WTC11 (cell line): ENCODE results near the gene RAET1E. TPM values are rescaled to one million over a fixed set of nuclear protein-coding genes. Genes with fewer than 3 reads are reported as not detected.
"Not testable (repeated sequence)": the region's sequence is repeated elsewhere in the genome, so short reads cannot be mapped to it uniquely, and the experiment has no call there.

ENCODE experiments used
- ATAC-seq: fragments of 200-7000 bp; cut with Tn5 transposase; 2 replicates; pipeline ENCODE4 v1.10.0; 2021; ENCODE audit warnings: mild to moderate bottlenecking, moderate library complexity
- CTCF ChIA-PET: fragments of 300-600 bp; sonication (Branson Sonifier 250); formaldehyde crosslinking; loops from one replicate; lab custom pipeline; 2021; ENCODE audit warnings: antibody characterized with exemption; lab: Charles Lee
- POLR2A ChIA-PET: fragments of 350-600 bp; sonication (Branson Sonifier 250); formaldehyde crosslinking; loops from one replicate; lab custom pipeline; 2021; ENCODE audit warnings: antibody characterized with exemption; lab: Charles Lee
- DNase-seq: peaks from one replicate; pipeline ENCODE4 v3.0.0; 2021; ENCODE audit warnings: low spot score
- H3K27ac Mint-ChIP-seq: 2 replicates; pipeline ENCODE4 v1.8.0; 2021; ENCODE audit warnings: mixed read lengths
- H3K27me3 Mint-ChIP-seq: 2 replicates; pipeline ENCODE4 v1.8.0; 2021; ENCODE audit warnings: low read depth, mild to moderate bottlenecking, moderate library complexity, mixed read lengths
- H3K36me3 Mint-ChIP-seq: 2 replicates; pipeline ENCODE4 v1.8.0; 2021; ENCODE audit warnings: mixed read lengths
- H3K4me1 Mint-ChIP-seq: 2 replicates; pipeline ENCODE4 v1.8.0; 2022; ENCODE audit warnings: mixed read lengths
- H3K4me3 Mint-ChIP-seq: 2 replicates; pipeline ENCODE4 v1.8.0; 2021; ENCODE audit warnings: mild to moderate bottlenecking, moderate library complexity, mixed read lengths
- H3K9me3 Mint-ChIP-seq: 2 replicates; pipeline ENCODE4 v1.8.0; 2021; ENCODE audit warnings: mixed read lengths
- CREM ChIP-seq: sonication (generic); formaldehyde crosslinking; IDR thresholded peaks from 2 replicates; pipeline ENCODE4 v1.8.1; 2022; ENCODE audit warnings: mild to moderate bottlenecking, missing genetic modification reagents, moderate library complexity
- ETV6 ChIP-seq: sonication (generic); formaldehyde crosslinking; IDR thresholded peaks from 2 replicates; pipeline ENCODE4 v1.8.1; 2022; ENCODE audit warnings: mild to moderate bottlenecking, missing genetic modification reagents
- GRHL2 ChIP-seq: fragments of 250-450 bp; sonication (Bioruptor Pico); IDR thresholded peaks from 2 replicates; pipeline ENCODE4 v1.8.0; 2022; ENCODE audit warnings: mild to moderate bottlenecking, moderate library complexity; ENCODE audit not compliant: insufficient replicate concordance, severe bottlenecking
- IRF2 ChIP-seq: sonication (generic); formaldehyde crosslinking; IDR thresholded peaks from 2 replicates; pipeline ENCODE4 v1.8.0; 2022; ENCODE audit warnings: low read depth, missing genetic modification reagents, borderline replicate concordance
- JUN ChIP-seq: sonication (generic); formaldehyde crosslinking; IDR thresholded peaks from 2 replicates; pipeline ENCODE4 v1.8.0; 2023; ENCODE audit warnings: mild to moderate bottlenecking, missing genetic modification reagents
- KAT7 ChIP-seq: sonication (generic); formaldehyde crosslinking; IDR thresholded peaks from 2 replicates; pipeline ENCODE4 v1.8.1; 2023; ENCODE audit warnings: missing genetic modification reagents, mild to moderate bottlenecking, borderline replicate concordance
- NFE2L1 ChIP-seq: sonication (generic); formaldehyde crosslinking; IDR thresholded peaks from 2 replicates; pipeline ENCODE4 v1.8.1; 2023; ENCODE audit warnings: missing genetic modification reagents
- RELA ChIP-seq: sonication (generic); formaldehyde crosslinking; IDR thresholded peaks from 2 replicates; pipeline ENCODE4 v1.8.1; 2022; ENCODE audit warnings: missing genetic modification reagents, mild to moderate bottlenecking, borderline replicate concordance
- RORB ChIP-seq: fragments of 250-450 bp; sonication (Bioruptor Pico); IDR thresholded peaks from 2 replicates; pipeline ENCODE4 v1.9.0; 2021; ENCODE audit warnings: mild to moderate bottlenecking
- TEAD4 ChIP-seq: sonication (generic); formaldehyde crosslinking; IDR thresholded peaks from 2 replicates; pipeline ENCODE4 v1.8.0; 2022; ENCODE audit warnings: mild to moderate bottlenecking, missing genetic modification reagents
- ZNF138 ChIP-seq: sonication (generic); formaldehyde crosslinking; conservative IDR thresholded peaks from 2 replicates; pipeline ENCODE4 v1.8.1; 2022; ENCODE audit warnings: mild to moderate bottlenecking, moderate library complexity, missing genetic modification reagents
- ZNF219 ChIP-seq: sonication (generic); formaldehyde crosslinking; IDR thresholded peaks from 2 replicates; pipeline ENCODE4 v1.8.0; 2023; ENCODE audit warnings: missing genetic modification reagents, mild to moderate bottlenecking, borderline replicate concordance
- ZNF232 ChIP-seq: sonication (generic); formaldehyde crosslinking; IDR thresholded peaks from 2 replicates; pipeline ENCODE4 v1.8.0; 2022; ENCODE audit warnings: mild to moderate bottlenecking, missing genetic modification reagents
- ZNF416 ChIP-seq: fragments of 250-450 bp; sonication (Bioruptor Pico); IDR thresholded peaks from 2 replicates; pipeline ENCODE4 v1.9.0; 2021; ENCODE audit warnings: mild to moderate bottlenecking, inconsistent platforms
- ZNF423 ChIP-seq: fragments of 250-450 bp; sonication (Bioruptor Pico); IDR thresholded peaks from 2 replicates; pipeline ENCODE4 v2.1.2; 2022; ENCODE audit warnings: mild to moderate bottlenecking, moderate library complexity
- total RNA-seq: library from RNA; stranded (reverse); gene quantifications from 3 replicates; pipeline ENCODE4 v1.2.3, GENCODE V29; 2021
- TF ChIP-seq, protein P1 (sequence below): sonication (generic); formaldehyde crosslinking; IDR thresholded peaks from 2 replicates; pipeline ENCODE4 v1.8.0; 2023; ENCODE audit warnings: mild to moderate bottlenecking, missing genetic modification reagents
- TF ChIP-seq, protein P2 (sequence below): sonication (generic); formaldehyde crosslinking; IDR thresholded peaks from 2 replicates; pipeline ENCODE4 v1.8.1; 2022; ENCODE audit warnings: missing genetic modification reagents, borderline replicate concordance
- TF ChIP-seq, protein P3 (sequence below): sonication (generic); formaldehyde crosslinking; IDR thresholded peaks from 2 replicates; pipeline ENCODE4 v1.8.0; 2022; ENCODE audit warnings: mild to moderate bottlenecking, missing genetic modification reagents
- TF ChIP-seq, protein P4 (sequence below): sonication (generic); formaldehyde crosslinking; IDR thresholded peaks from 2 replicates; pipeline ENCODE4 v1.8.0; 2022; ENCODE audit warnings: mild to moderate bottlenecking, missing genetic modification reagents
- TF ChIP-seq, protein P5 (sequence below): fragments of 250-450 bp; sonication (Bioruptor Pico); IDR thresholded peaks from 2 replicates; pipeline ENCODE4 v1.9.0; 2021; ENCODE audit warnings: mild to moderate bottlenecking

RAET1E gene
- total RNA-seq, 1 experiment from 2014 or later: not detected

DNA sequence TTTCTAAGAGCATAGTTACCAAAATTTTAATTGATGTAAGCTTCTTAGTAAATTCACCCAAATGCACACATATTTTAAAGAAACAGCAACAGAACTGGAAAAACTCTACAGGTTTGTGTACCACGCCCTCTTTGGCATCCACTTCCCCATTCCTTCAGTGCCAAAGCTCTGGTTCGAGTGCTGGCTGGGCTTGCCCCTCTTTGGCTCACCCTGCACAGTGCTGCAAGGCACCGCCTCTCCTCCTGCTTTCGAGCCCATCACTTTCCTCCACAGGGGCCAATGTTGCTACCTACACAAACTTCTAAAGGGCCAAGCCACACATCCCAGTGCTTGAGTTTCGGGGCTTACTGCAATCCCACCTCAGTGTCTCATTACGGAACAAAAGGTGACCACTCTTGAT is 43.4 kb downstream of the RAET1E start (continued):
- TF ChIP-seq, protein P1, sequence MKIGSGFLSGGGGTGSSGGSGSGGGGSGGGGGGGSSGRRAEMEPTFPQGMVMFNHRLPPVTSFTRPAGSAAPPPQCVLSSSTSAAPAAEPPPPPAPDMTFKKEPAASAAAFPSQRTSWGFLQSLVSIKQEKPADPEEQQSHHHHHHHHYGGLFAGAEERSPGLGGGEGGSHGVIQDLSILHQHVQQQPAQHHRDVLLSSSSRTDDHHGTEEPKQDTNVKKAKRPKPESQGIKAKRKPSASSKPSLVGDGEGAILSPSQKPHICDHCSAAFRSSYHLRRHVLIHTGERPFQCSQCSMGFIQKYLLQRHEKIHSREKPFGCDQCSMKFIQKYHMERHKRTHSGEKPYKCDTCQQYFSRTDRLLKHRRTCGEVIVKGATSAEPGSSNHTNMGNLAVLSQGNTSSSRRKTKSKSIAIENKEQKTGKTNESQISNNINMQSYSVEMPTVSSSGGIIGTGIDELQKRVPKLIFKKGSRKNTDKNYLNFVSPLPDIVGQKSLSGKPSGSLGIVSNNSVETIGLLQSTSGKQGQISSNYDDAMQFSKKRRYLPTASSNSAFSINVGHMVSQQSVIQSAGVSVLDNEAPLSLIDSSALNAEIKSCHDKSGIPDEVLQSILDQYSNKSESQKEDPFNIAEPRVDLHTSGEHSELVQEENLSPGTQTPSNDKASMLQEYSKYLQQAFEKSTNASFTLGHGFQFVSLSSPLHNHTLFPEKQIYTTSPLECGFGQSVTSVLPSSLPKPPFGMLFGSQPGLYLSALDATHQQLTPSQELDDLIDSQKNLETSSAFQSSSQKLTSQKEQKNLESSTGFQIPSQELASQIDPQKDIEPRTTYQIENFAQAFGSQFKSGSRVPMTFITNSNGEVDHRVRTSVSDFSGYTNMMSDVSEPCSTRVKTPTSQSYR (CRISPR knock-in tag): no peak
- TF ChIP-seq, protein P2, sequence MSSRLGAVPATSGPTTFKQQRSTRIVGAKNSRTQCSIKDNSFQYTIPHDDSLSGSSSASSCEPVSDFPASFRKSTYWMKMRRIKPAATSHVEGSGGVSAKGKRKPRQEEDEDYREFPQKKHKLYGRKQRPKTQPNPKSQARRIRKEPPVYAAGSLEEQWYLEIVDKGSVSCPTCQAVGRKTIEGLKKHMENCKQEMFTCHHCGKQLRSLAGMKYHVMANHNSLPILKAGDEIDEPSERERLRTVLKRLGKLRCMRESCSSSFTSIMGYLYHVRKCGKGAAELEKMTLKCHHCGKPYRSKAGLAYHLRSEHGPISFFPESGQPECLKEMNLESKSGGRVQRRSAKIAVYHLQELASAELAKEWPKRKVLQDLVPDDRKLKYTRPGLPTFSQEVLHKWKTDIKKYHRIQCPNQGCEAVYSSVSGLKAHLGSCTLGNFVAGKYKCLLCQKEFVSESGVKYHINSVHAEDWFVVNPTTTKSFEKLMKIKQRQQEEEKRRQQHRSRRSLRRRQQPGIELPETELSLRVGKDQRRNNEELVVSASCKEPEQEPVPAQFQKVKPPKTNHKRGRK (CRISPR knock-in tag): no peak

DNA sequence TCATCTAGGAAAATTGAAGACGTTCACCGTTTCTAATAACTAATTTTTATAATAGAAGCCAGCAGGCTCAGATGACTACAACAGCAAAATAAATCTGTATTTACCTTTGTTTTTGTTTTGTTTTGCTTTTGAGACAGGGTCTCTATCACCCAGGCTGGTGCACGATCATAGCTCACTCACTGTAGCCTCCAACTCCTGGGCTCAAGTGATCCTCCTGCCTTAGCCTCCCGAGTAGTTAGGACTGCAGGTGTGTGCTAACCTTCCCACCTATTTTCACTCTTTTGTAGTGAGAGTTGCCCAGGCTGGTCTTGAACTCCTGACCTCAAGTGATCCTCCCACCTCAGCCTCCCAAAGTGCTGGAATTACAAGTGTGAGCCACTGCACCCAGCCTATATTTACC is 43.9 kb downstream of the RAET1E start:
- H3K4me3 Mint-ChIP-seq, H3K27ac Mint-ChIP-seq, H3K36me3 Mint-ChIP-seq, DNase-seq, POLR2A ChIA-PET, H3K9me3 Mint-ChIP-seq, ATAC-seq, H3K27me3 Mint-ChIP-seq: not testable (repeated sequence)
- H3K4me1 Mint-ChIP-seq: peaks cover 31% of the 10 kb centered on the region
- CTCF ChIA-PET: interaction anchor here (0.7 to 0.8 kb wide), 2 partner anchors 13 to 20 kb away, joined by 3 read pairs; no protein-coding TSS in a partner anchor

DNA sequence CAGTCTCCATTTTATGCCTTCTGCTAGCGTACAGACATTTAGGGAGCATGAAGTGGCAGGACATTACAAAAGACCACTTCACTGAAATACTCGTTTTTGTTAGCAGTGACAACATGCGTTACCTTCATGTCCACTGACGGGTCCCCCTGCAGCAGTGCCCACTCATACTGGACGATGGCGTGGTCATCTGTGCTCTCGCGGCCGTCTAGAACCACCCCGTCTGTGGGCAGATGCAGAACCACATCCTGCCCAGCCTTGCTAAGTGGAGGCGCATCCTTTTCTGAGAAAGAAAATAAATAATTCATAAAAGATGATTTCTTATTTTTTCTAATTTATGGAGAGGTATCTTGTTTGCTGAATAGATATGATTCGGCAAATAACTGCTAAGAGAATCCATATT is 45.0 kb downstream of the RAET1E start:
- no peak for ATAC-seq
- no peaks in the 10 kb centered on the region for H3K36me3 Mint-ChIP-seq
- H3K27me3 Mint-ChIP-seq: no peaks in the 10 kb centered on the region
- no peak overlapping the region for H3K4me3 Mint-ChIP-seq
- ChIA-PET POLR2A (no interaction called here), CTCF (interaction anchor here (0.9 kb wide), 1 partner anchor 12 kb away, joined by 4 read pairs; no protein-coding TSS in a partner anchor)
- H3K9me3 Mint-ChIP-seq: no peaks in the 10 kb centered on the region
- peaks cover 31% of the 10 kb centered on the region for H3K4me1 Mint-ChIP-seq
- TF ChIP-seq, protein P3, sequence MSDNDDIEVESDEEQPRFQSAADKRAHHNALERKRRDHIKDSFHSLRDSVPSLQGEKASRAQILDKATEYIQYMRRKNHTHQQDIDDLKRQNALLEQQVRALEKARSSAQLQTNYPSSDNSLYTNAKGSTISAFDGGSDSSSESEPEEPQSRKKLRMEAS (CRISPR knock-in tag): no peak
- TF ChIP-seq ZNF232 (CRISPR knock-in tag) (no peak), TEAD4 (CRISPR knock-in tag) (no peak), KAT7 (CRISPR knock-in tag) (no peak), RELA (CRISPR knock-in tag) (no peak), IRF2 (CRISPR knock-in tag) (no peak), NFE2L1 (no peak), ZNF219 (no peak), ETV6 (CRISPR knock-in tag) (no peak), GRHL2 (CRISPR knock-in tag) (no peak)
- no peak overlapping the region for H3K27ac Mint-ChIP-seq
- no peak for DNase-seq

DNA sequence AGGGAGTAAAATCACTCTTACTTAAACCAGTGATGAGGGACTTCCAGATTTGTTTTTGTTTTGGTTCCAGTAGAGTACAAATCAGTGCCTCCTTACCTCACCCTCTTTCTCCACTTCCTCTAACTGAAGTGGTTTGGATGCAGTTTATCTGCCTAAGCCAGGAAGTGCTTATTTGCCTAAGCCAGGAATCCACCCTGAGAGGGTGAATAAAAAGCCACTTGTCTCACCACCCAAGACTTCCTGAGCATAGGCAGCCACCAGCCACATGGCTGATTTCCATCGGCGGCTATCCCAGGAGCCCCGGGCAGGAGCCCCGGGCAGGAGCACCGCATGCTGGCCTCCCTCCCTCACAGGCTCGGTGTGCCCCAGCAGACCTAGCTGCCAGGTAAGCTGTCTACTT is 45.7 kb downstream of the RAET1E start:
- ATAC-seq: peak; percentile 32; the same call in 1 of the 2 replicates
- H3K4me3 Mint-ChIP-seq: no peak overlapping the region
- peaks cover 26% of the 10 kb centered on the region for H3K4me1 Mint-ChIP-seq
- no peak for DNase-seq
- H3K9me3 Mint-ChIP-seq: no peaks in the 10 kb centered on the region
- no peaks in the 10 kb centered on the region for H3K36me3 Mint-ChIP-seq
- ChIA-PET CTCF (interaction anchor here (0.9 kb wide), 1 partner anchor 12 kb away, joined by 4 read pairs; no protein-coding TSS in a partner anchor), POLR2A (no interaction called here)
- H3K27me3 Mint-ChIP-seq: no peaks in the 10 kb centered on the region
- H3K27ac Mint-ChIP-seq: no peak overlapping the region
- TF ChIP-seq JUN: no peak
- no peak for TF ChIP-seq CREM (CRISPR knock-in tag)
- TF ChIP-seq KAT7 (CRISPR knock-in tag): no peak
- TF ChIP-seq ZNF423 (CRISPR knock-in tag): no peak
- TF ChIP-seq ZNF138 (CRISPR knock-in tag): no peak
- TF ChIP-seq RORB: no peak
- TF ChIP-seq, protein P4, sequence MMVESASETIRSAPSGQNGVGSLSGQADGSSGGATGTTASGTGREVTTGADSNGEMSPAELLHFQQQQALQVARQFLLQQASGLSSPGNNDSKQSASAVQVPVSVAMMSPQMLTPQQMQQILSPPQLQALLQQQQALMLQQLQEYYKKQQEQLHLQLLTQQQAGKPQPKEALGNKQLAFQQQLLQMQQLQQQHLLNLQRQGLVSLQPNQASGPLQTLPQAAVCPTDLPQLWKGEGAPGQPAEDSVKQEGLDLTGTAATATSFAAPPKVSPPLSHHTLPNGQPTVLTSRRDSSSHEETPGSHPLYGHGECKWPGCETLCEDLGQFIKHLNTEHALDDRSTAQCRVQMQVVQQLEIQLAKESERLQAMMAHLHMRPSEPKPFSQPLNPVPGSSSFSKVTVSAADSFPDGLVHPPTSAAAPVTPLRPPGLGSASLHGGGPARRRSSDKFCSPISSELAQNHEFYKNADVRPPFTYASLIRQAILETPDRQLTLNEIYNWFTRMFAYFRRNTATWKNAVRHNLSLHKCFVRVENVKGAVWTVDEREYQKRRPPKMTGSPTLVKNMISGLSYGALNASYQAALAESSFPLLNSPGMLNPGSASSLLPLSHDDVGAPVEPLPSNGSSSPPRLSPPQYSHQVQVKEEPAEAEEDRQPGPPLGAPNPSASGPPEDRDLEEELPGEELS: no peak
- TF ChIP-seq, protein P5, sequence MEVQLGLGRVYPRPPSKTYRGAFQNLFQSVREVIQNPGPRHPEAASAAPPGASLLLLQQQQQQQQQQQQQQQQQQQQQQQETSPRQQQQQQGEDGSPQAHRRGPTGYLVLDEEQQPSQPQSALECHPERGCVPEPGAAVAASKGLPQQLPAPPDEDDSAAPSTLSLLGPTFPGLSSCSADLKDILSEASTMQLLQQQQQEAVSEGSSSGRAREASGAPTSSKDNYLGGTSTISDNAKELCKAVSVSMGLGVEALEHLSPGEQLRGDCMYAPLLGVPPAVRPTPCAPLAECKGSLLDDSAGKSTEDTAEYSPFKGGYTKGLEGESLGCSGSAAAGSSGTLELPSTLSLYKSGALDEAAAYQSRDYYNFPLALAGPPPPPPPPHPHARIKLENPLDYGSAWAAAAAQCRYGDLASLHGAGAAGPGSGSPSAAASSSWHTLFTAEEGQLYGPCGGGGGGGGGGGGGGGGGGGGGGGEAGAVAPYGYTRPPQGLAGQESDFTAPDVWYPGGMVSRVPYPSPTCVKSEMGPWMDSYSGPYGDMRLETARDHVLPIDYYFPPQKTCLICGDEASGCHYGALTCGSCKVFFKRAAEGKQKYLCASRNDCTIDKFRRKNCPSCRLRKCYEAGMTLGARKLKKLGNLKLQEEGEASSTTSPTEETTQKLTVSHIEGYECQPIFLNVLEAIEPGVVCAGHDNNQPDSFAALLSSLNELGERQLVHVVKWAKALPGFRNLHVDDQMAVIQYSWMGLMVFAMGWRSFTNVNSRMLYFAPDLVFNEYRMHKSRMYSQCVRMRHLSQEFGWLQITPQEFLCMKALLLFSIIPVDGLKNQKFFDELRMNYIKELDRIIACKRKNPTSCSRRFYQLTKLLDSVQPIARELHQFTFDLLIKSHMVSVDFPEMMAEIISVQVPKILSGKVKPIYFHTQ (CRISPR knock-in tag): no peak
- no peak for TF ChIP-seq ZNF416 (CRISPR knock-in tag)
